NCI-H2171 (cell line): ENCODE data around the gene CAPN1.
"Not testable (repeated sequence)": the region's sequence is repeated elsewhere in the genome, so short reads cannot be mapped to it uniquely, and the experiment has no call there.

Experiments
- DNase-seq: peaks from one replicate; lab custom pipeline; 2025; lab: John Stamatoyannopoulos, UW

The CAPN1 gene

GRCh38 chr11:65181569-65182257 is at the start of gene CAPN1:
Gene CAPN1, plus strand, starts transcription at chr11:65181928. Its CDS starts 774 bp downstream, at chr11:65182702.
- peak; percentile 53 for DNase-seq

- no peak for DNase-seq
Measured at GRCh38 chr11:65132238-65132987, 49.3 kb upstream of the CAPN1 start.

- no peak for DNase-seq
Measured at GRCh38 chr11:65132988-65133700, 48.6 kb upstream of the CAPN1 start.

GRCh38 chr11:65133724-65134123 is 48.0 kb upstream of the CAPN1 start:
- no peak for DNase-seq

GRCh38 chr11:65134240-65134951 is 47.3 kb upstream of the CAPN1 start, which contains the start of gene SYVN1:
Gene SYVN1, minus strand, starts transcription at chr11:65134519. Its CDS starts 918 bp downstream, at chr11:65133601.
- peak; percentile 86 for DNase-seq

GRCh38 chr11:65134952-65135632 is 46.6 kb upstream of the CAPN1 start:
- DNase-seq, result peak; percentile 93

- DNase-seq, result no peak
Measured at GRCh38 chr11:65135633-65136145, 46.0 kb upstream of the CAPN1 start.

GRCh38 chr11:65136515-65137096 is 45.1 kb upstream of the CAPN1 start:
- no peak for DNase-seq

- no peak for DNase-seq
Measured at GRCh38 chr11:65141896-65142494, 39.7 kb upstream of the CAPN1 start.

- DNase-seq, result no peak
Measured at GRCh38 chr11:65147352-65148075, 34.2 kb upstream of the CAPN1 start.

GRCh38 chr11:65148657-65149056 is 33.1 kb upstream of the CAPN1 start:
- peak; percentile 20 for DNase-seq

GRCh38 chr11:65150131-65150508 is 31.6 kb upstream of the CAPN1 start:
- not testable (repeated sequence) for DNase-seq

- DNase-seq, result peak; percentile 70
Measured at GRCh38 chr11:65150509-65151299, 31.0 kb upstream of the CAPN1 start.

- no peak for DNase-seq
Measured at GRCh38 chr11:65151331-65151899, 30.3 kb upstream of the CAPN1 start.

- DNase-seq, result no peak
Measured at GRCh38 chr11:65152122-65152521, 29.6 kb upstream of the CAPN1 start.

GRCh38 chr11:65156256-65156655 is 25.5 kb upstream of the CAPN1 start:
- no peak for DNase-seq

GRCh38 chr11:65156926-65157325 is 24.8 kb upstream of the CAPN1 start:
- DNase-seq, result no peak

GRCh38 chr11:65157336-65157735 is 24.4 kb upstream of the CAPN1 start:
- no peak for DNase-seq

- DNase-seq, result no peak
Measured at GRCh38 chr11:65159012-65159411, 22.7 kb upstream of the CAPN1 start.
